ENCODE results near the gene MYH14. TPM values are rescaled to one million over a fixed set of nuclear protein-coding genes. Genes with fewer than 3 reads are reported as not detected.

Gene MYH14
- total RNA-seq, 1 donor from 2014 or later: not detected

GRCh38 chr19:50158577-50158976 is 44.8 kb upstream of the MYH14 start:
- Mint-ChIP-seq H3K36me3 (ENCODE audit: low read depth, unreplicated experiment) (no peaks in the 10 kb centered on the region), H3K4me1 (ENCODE audit: low read depth, unreplicated experiment) (no peaks in the 10 kb centered on the region), H3K27me3 (ENCODE audit: low read depth, unreplicated experiment) (no peaks in the 10 kb centered on the region), H3K27ac (ENCODE audit: unreplicated experiment) (no peak overlapping the region), H3K9me3 (ENCODE audit: unreplicated experiment) (peaks cover 19% of the 10 kb centered on the region), H3K4me3 (ENCODE audit: unreplicated experiment) (no peak overlapping the region)
- no peak overlapping the region for H3K4me2 ChIP-seq (ENCODE audit: low read length)
- H3K36me3 ChIP-seq (ENCODE audit: insufficient read depth, low read length): no peaks in the 10 kb centered on the region
- H3K4me1 ChIP-seq (ENCODE audit: insufficient read depth, low read length): no peaks in the 10 kb centered on the region
- H3K4me3 ChIP-seq (ENCODE audit: insufficient read depth, low read depth, low read length): no peak overlapping the region
- no peaks in the 10 kb centered on the region for H3K9me3 ChIP-seq (ENCODE audit: insufficient read depth, low read depth, low read length)
- H3K27ac ChIP-seq (ENCODE audit: low read depth, low read length): no peak overlapping the region
- H4K20me1 ChIP-seq (ENCODE audit: insufficient read depth, low read length): no peaks in the 10 kb centered on the region
- DNase-seq (ENCODE audit: low read depth) (no peak), FAIRE-seq (no peak)
- no peak overlapping the region for H3K9ac ChIP-seq (ENCODE audit: low read length)
- H2AFZ ChIP-seq (ENCODE audit: low read depth, low read length): no peak overlapping the region
- TF ChIP-seq CTCF (IDR thresholded peaks at IDR 0.05; ENCODE audit: insufficient read depth, low read depth, low read length) (no peak), EZH2 (IDR thresholded peaks at IDR 0.05; ENCODE audit: insufficient read depth, low read length) (no peak)
- H3K79me2 ChIP-seq (ENCODE audit: insufficient read depth, low read length): no peaks in the 10 kb centered on the region
- H3K27me3 ChIP-seq (ENCODE audit: insufficient read depth, low read length): no peaks in the 10 kb centered on the region

- FAIRE-seq: no peak
- no peaks in the 10 kb centered on the region for H3K79me2 ChIP-seq (ENCODE audit: insufficient read depth, low read length)
- no peak overlapping the region for H3K27ac Mint-ChIP-seq (ENCODE audit: unreplicated experiment)
Observed at GRCh38 chr19:50159078-50159477, 44.3 kb upstream of the MYH14 start.

More at GRCh38 chr19:50159078-50159477, 44.3 kb upstream of the MYH14 start:
- Mint-ChIP-seq H3K27me3 (ENCODE audit: low read depth, unreplicated experiment) (no peaks in the 10 kb centered on the region), H3K36me3 (ENCODE audit: low read depth, unreplicated experiment) (no peaks in the 10 kb centered on the region), H3K9me3 (ENCODE audit: unreplicated experiment) (peaks cover 19% of the 10 kb centered on the region), H3K4me1 (ENCODE audit: low read depth, unreplicated experiment) (no peaks in the 10 kb centered on the region), H3K4me3 (ENCODE audit: unreplicated experiment) (no peak overlapping the region)
- no peak overlapping the region for H3K27ac ChIP-seq (ENCODE audit: low read depth, low read length)
- H3K4me3 ChIP-seq (ENCODE audit: insufficient read depth, low read depth, low read length): no peak overlapping the region
- no peaks in the 10 kb centered on the region for H4K20me1 ChIP-seq (ENCODE audit: insufficient read depth, low read length)
- no peak overlapping the region for H3K9ac ChIP-seq (ENCODE audit: low read length)
- no peaks in the 10 kb centered on the region for H3K4me1 ChIP-seq (ENCODE audit: insufficient read depth, low read length)
- H3K27me3 ChIP-seq (ENCODE audit: insufficient read depth, low read length): no peaks in the 10 kb centered on the region
- no peak for DNase-seq (ENCODE audit: low read depth)
- TF ChIP-seq CTCF (IDR thresholded peaks at IDR 0.05; ENCODE audit: insufficient read depth, low read depth, low read length): no peak
- no peak for TF ChIP-seq EZH2 (IDR thresholded peaks at IDR 0.05; ENCODE audit: insufficient read depth, low read length)
- H3K4me2 ChIP-seq (ENCODE audit: low read length): no peak overlapping the region
- H2AFZ ChIP-seq (ENCODE audit: low read depth, low read length): no peak overlapping the region
- no peaks in the 10 kb centered on the region for H3K9me3 ChIP-seq (ENCODE audit: insufficient read depth, low read depth, low read length)
- no peaks in the 10 kb centered on the region for H3K36me3 ChIP-seq (ENCODE audit: insufficient read depth, low read length)
